Sigmoid colon (tissue), 7 donors: ENCODE data around the gene PTPA. TPM values are rescaled to one million over a fixed set of nuclear protein-coding genes. Genes with fewer than 3 reads are reported as not detected.

Experiments
- DNase-seq: peaks from one replicate; pipeline ENCODE4 v3.0.0-alpha.2; 2019
- H3K27ac ChIP-seq, 4 donors: fragments of 200-600 bp; sonication (generic); one replicate each; pipeline ENCODE4 v1.5.1; 2016 to 2019; ENCODE audit warnings: mild to moderate bottlenecking in 1 of 4
- H3K27me3 ChIP-seq, 3 donors: fragments of 200-600 bp; sonication (generic); one replicate each; pipeline ENCODE4 v1.5.1; 2019; ENCODE audit warnings: mild to moderate bottlenecking in 1 of 3
- H3K36me3 ChIP-seq, 4 donors: fragments of 200-600 bp; sonication (generic); one replicate each; pipeline ENCODE4 v1.5.1; 2016 to 2019
- H3K4me1 ChIP-seq, 4 donors: fragments of 200-600 bp; sonication (generic); one replicate each; pipeline ENCODE4 v1.5.1; 2017 to 2019
- H3K4me3 ChIP-seq, 4 donors: fragments of 200-600 bp; sonication (generic); one replicate each; pipeline ENCODE4 v1.5.1; 2017 to 2019; ENCODE audit warnings: mild to moderate bottlenecking in 2 of 4, moderate library complexity in 1 of 4
- H3K9me3 ChIP-seq, 4 donors: fragments of 200-600 bp in 3 of 4; sonication (generic) in 3 of 4; one replicate each; pipeline versions ENCODE4 v1.5.1 to v1.6.1; 2013 to 2019
- CTCF ChIP-seq, 4 experiments: fragments of 450-650 bp in 3 of 4; fragments of 200-600 bp in 1 of 4; IDR thresholded peaks; one replicate each; pipeline ENCODE4 v1.5.1; 2016 to 2019; ENCODE audit warnings: antibody characterized with exemption in 4 of 4, mild to moderate bottlenecking in 3 of 4, moderate library complexity in 2 of 4
- EP300 ChIP-seq, 4 donors: sonication (generic); formaldehyde crosslinking; IDR thresholded peaks; one replicate each; pipeline ENCODE4 v1.6.1; 2017; ENCODE audit warnings: antibody characterized with exemption in 4 of 4
- POLR2A ChIP-seq, 2 donors: fragments of 450-650 bp; IDR thresholded peaks; one replicate each; pipeline ENCODE4 v1.6.1; 2016; ENCODE audit warnings: antibody characterized with exemption in 2 of 2, mild to moderate bottlenecking in 2 of 2, moderate library complexity in 2 of 2
- POLR2AphosphoS5 ChIP-seq, 4 donors: sonication (generic); formaldehyde crosslinking; IDR thresholded peaks; one replicate each; pipeline ENCODE4 v1.6.1; 2017; ENCODE audit warnings: antibody characterized with exemption in 4 of 4
- WGBS, 2 donors: extraction: QIAGEN DNeasy Blood & Tissue Kit; methylation state at CpG; one replicate each; pipeline ENCODE4 v1.1.7; 2013; 5-methylcytosine and 5-hydroxymethylcytosine counted together
- intact Hi-C: fragments of 100-400 bp; cut with DNase I; formaldehyde crosslinking; loops from one replicate; pipeline ENCODE4 v1.15.1; 2023
- polyA plus RNA-seq, 3 donors: library from polyadenylated mRNA; stranded (reverse); fragments of 200-250 nt; gene quantifications; one replicate each; pipeline ENCODE4 v1.2.3, GENCODE V29; 2013
- total RNA-seq, 4 donors: library from RNA; depleted of rRNA; stranded (reverse); fragments of >200 nt; gene quantifications; one replicate each; pipeline ENCODE4 v1.1.0, GENCODE V29; 2016
- donor health status: healthy with polysubstance abuse.
- donor health status: Bipolar disorder and iron deficiency.
- donor health status: healthy.

Gene PTPA
- total and polyA plus RNA-seq, 7 donors = 50.2 to 141 (median 78.5) TPM

GRCh38 chr9:129145316-129145715 is 34.1 kb downstream of the PTPA start:
- H3K4me3 ChIP-seq = no peak overlapping the region
- TF ChIP-seq POLR2AphosphoS5 (IDR thresholded peaks at IDR 0.05) = no peak
- TF ChIP-seq POLR2A (IDR thresholded peaks at IDR 0.05) = no peak
- TF ChIP-seq CTCF (IDR thresholded peaks at IDR 0.05) = no peak
- no peak for TF ChIP-seq EP300 (IDR thresholded peaks at IDR 0.05)
- WGBS, 2 donors = 81 to 84% methylated on average over 2 of the region's 2 CpGs
- H3K9me3 ChIP-seq = no peaks in the 10 kb centered on the region
- intact Hi-C loops = no loop called here
- DNase-seq = no peak
- H3K27ac ChIP-seq = peak overlapping the region; percentile 97 to 100 (median 99)
- H3K4me1 ChIP-seq = peaks cover 0 to 89% (median 77%) of the 10 kb centered on the region in 4 donors
- peaks cover 0 to 25% (median 18%) of the 10 kb centered on the region in 4 donors for H3K36me3 ChIP-seq
- no peaks in the 10 kb centered on the region for H3K27me3 ChIP-seq

DNA sequence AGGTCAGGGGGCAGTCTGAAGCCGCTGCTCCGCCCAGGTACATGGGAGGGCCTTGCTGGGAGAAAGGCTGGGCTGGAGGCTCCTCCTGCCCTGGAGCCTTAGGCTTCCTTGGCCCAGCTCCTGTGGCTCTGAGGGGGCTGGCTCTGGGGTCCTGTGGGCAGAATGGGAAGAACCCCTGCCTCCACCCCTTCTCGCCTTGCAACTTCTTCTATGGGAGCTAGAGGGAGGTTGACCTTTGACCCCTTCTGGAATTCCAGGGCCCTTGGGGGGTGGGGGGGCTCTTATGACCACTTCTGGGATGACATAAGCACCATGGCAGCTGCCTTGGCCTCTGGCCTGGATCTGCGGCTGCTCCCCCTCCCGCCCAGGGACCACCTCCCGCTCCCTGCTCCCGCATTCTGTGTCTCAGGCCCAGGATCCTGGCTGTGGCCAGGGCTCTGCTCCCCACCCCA is 34.7 kb downstream of the PTPA start:
- H3K27ac ChIP-seq = peak overlapping the region; percentile 97 to 100 (median 99)
- peaks cover 0 to 30% (median 19%) of the 10 kb centered on the region in 4 donors for H3K36me3 ChIP-seq
- WGBS, 2 donors = 73 to 80% methylated on average over 7 of the region's 7 CpGs
- H3K4me3 ChIP-seq = no peak overlapping the region
- DNase-seq = peak; percentile 88
- TF ChIP-seq POLR2AphosphoS5 (IDR thresholded peaks at IDR 0.05) (peak in 2 of 4 donors; percentile 22 to 31), POLR2A (IDR thresholded peaks at IDR 0.05) (no peak), CTCF (IDR thresholded peaks at IDR 0.05) (no peak), EP300 (IDR thresholded peaks at IDR 0.05) (no peak)
- H3K4me1 ChIP-seq = peaks cover 0 to 84% (median 71%) of the 10 kb centered on the region in 4 donors
- H3K9me3 ChIP-seq = no peaks in the 10 kb centered on the region
- intact Hi-C loops = no loop called here
- H3K27me3 ChIP-seq = no peaks in the 10 kb centered on the region

GRCh38 chr9:129146441-129146941 is 35.3 kb downstream of the PTPA start:
- peaks cover 0 to 36% (median 23%) of the 10 kb centered on the region in 4 donors for H3K36me3 ChIP-seq
- DNase-seq = peak; percentile 83

GRCh38 chr9:129148463-129149204 is 37.4 kb downstream of the PTPA start:
- TF ChIP-seq POLR2A (IDR thresholded peaks at IDR 0.05) (no peak), EP300 (IDR thresholded peaks at IDR 0.05) (no peak), POLR2AphosphoS5 (IDR thresholded peaks at IDR 0.05) (no peak), CTCF (IDR thresholded peaks at IDR 0.05) (no peak)
- intact Hi-C loops = no loop called here
- no peak for DNase-seq
- Histone ChIP-seq H3K27me3 (no peaks in the 10 kb centered on the region), H3K4me1 (peaks cover 0 to 56% (median 44%) of the 10 kb centered on the region in 4 donors), H3K27ac (peak overlapping the region; percentile 97 to 100 (median 99)), H3K4me3 (no peak overlapping the region), H3K9me3 (no peaks in the 10 kb centered on the region), H3K36me3 (peaks cover 0 to 41% (median 27%) of the 10 kb centered on the region in 4 donors)
- WGBS, 2 donors = 83 to 84% methylated on average over 6 of the region's 6 CpGs

More at GRCh38 chr9:129146441-129146941, 35.3 kb downstream of the PTPA start:
- 70 to 75% methylated on average over 8 of the region's 8 CpGs for WGBS, 2 donors
- H3K4me3 ChIP-seq = no peak overlapping the region
- no peaks in the 10 kb centered on the region for H3K9me3 ChIP-seq
- H3K27ac ChIP-seq = peak overlapping the region; percentile 97 to 100 (median 99)
- TF ChIP-seq EP300 (IDR thresholded peaks at IDR 0.05) = no peak
- TF ChIP-seq POLR2A (IDR thresholded peaks at IDR 0.05) = no peak
- peak in 2 of 4 donors; percentile 32 to 52 for TF ChIP-seq POLR2AphosphoS5 (IDR thresholded peaks at IDR 0.05)
- no peak for TF ChIP-seq CTCF (IDR thresholded peaks at IDR 0.05)
- no peaks in the 10 kb centered on the region for H3K27me3 ChIP-seq
- intact Hi-C loops = no loop called here
- H3K4me1 ChIP-seq = peaks cover 0 to 78% (median 65%) of the 10 kb centered on the region in 4 donors
